OCI-LY7 (cell line): Measurements from ENCODE around the gene CEP83.

ENCODE experiments used
- CTCF ChIP-seq: fragments of 200-600 bp; sonication (generic); conservative IDR thresholded peaks from 2 replicates; pipeline ENCODE4 v1.5.1; 2014; ENCODE audit warnings: mild to moderate bottlenecking, antibody characterized with exemption, low read length, moderate library complexity, mixed read lengths
- EZH2phosphoT487 ChIP-seq: fragments of 200-600 bp; sonication (generic); IDR thresholded peaks from 2 replicates; pipeline ENCODE4 v1.6.1; 2018; ENCODE audit warnings: low read depth, borderline replicate concordance, mild to moderate bottlenecking, mixed run types, antibody characterized with exemption, low read length, moderate library complexity, mixed read lengths

- TF ChIP-seq CTCF = no peak
- TF ChIP-seq EZH2phosphoT487 = no peak
Measured at GRCh38 chr12:94273272-94273671, 186.4 kb downstream of the CEP83 start.
